GM12874 (cell line): ENCODE results near the gene ST6GALNAC3.

Experiments used
- CTCF ChIP-seq: IDR thresholded peaks from 2 replicates; pipeline ENCODE4 v1.5.1; 2011; ENCODE audit warnings: low read depth, mild to moderate bottlenecking, control low read depth, low read length, moderate library complexity; ENCODE audit not compliant: insufficient read depth

ST6GALNAC3 gene

GRCh38 chr1:76219366-76219818, 144.8 kb downstream of the ST6GALNAC3 start:
- no peak for TF ChIP-seq CTCF

- no peak for TF ChIP-seq CTCF
Observed at GRCh38 chr1:76224752-76225151, 150.2 kb downstream of the ST6GALNAC3 start.

GRCh38 chr1:76225526-76225925, 151.0 kb downstream of the ST6GALNAC3 start:
- TF ChIP-seq CTCF = no peak

GRCh38 chr1:76227621-76228020, 153.1 kb downstream of the ST6GALNAC3 start:
- no peak for TF ChIP-seq CTCF

GRCh38 chr1:76229279-76230005, 154.9 kb downstream of the ST6GALNAC3 start:
- no peak for TF ChIP-seq CTCF

- no peak for TF ChIP-seq CTCF
Observed at GRCh38 chr1:76230842-76231281, 156.3 kb downstream of the ST6GALNAC3 start.

- no peak for TF ChIP-seq CTCF
Observed at GRCh38 chr1:76231320-76231719, 156.8 kb downstream of the ST6GALNAC3 start.
